Vagina (tissue), 2 donors: ENCODE measurements around the gene CRTC2. TPM values are rescaled to one million over a fixed set of nuclear protein-coding genes. Genes with fewer than 3 reads are reported as not detected.
"Not testable (repeated sequence)": the region's sequence is repeated elsewhere in the genome, so short reads cannot be mapped to it uniquely, and the experiment has no call there.

Experiments used
- DNase-seq, 2 donors: peaks; one replicate each; pipeline ENCODE4 v3.0.0-alpha.2; 2017; ENCODE audit errors: extremely low spot score in 2 of 2
- H3K27ac ChIP-seq: fragments of 200-600 bp; sonication (generic); one replicate; pipeline ENCODE4 v1.5.1; 2019
- H3K27me3 ChIP-seq: fragments of 200-600 bp; sonication (generic); one replicate; pipeline ENCODE4 v1.5.1; 2019
- H3K36me3 ChIP-seq, 2 donors: fragments of 200-600 bp; sonication (generic); one replicate each; pipeline ENCODE4 v1.5.1; 2017 to 2019
- H3K4me1 ChIP-seq: fragments of 200-600 bp; sonication (generic); one replicate; pipeline ENCODE4 v1.5.1; 2019
- H3K4me3 ChIP-seq, 2 donors: fragments of 200-600 bp; sonication (generic); 1 replicate in 1 of 2; 2 replicates in 1 of 2; pipeline ENCODE4 v1.5.1; 2016 to 2019
- H3K9me3 ChIP-seq: fragments of 200-600 bp; sonication (generic); one replicate; pipeline ENCODE4 v1.5.1; 2019
- CTCF ChIP-seq, 3 experiments: fragments of 450-650 bp in 2 of 3; fragments of 200-600 bp in 1 of 3; sonication (generic) in 1 of 3; IDR thresholded peaks; one replicate each; pipeline ENCODE4 v1.5.1; 2017 to 2019; ENCODE audit warnings: antibody characterized with exemption in 3 of 3, mild to moderate bottlenecking in 2 of 3, moderate library complexity in 2 of 3
- POLR2A ChIP-seq, 2 donors: fragments of 450-650 bp; IDR thresholded peaks; one replicate each; pipeline ENCODE4 v1.6.1; 2017; ENCODE audit warnings: antibody characterized with exemption in 2 of 2, mild to moderate bottlenecking in 2 of 2, moderate library complexity in 2 of 2
- POLR2AphosphoS5 ChIP-seq, 2 donors: sonication (generic); formaldehyde crosslinking; IDR thresholded peaks; one replicate each; pipeline ENCODE4 v1.9.0; 2017; ENCODE audit warnings: antibody characterized with exemption in 2 of 2, mild to moderate bottlenecking in 2 of 2, low read depth in 1 of 2; ENCODE audit not compliant: insufficient read depth in 1 of 2
- intact Hi-C: fragments of 100-400 bp; cut with DNase I; formaldehyde crosslinking; loops from one replicate; pipeline ENCODE4 v1.15.1; 2023
- total RNA-seq: library from RNA; depleted of rRNA; stranded (reverse); fragments of >200 nt; gene quantifications from one replicate; pipeline ENCODE4 v1.2.3, GENCODE V29; 2016

CRTC2 gene, protein sequence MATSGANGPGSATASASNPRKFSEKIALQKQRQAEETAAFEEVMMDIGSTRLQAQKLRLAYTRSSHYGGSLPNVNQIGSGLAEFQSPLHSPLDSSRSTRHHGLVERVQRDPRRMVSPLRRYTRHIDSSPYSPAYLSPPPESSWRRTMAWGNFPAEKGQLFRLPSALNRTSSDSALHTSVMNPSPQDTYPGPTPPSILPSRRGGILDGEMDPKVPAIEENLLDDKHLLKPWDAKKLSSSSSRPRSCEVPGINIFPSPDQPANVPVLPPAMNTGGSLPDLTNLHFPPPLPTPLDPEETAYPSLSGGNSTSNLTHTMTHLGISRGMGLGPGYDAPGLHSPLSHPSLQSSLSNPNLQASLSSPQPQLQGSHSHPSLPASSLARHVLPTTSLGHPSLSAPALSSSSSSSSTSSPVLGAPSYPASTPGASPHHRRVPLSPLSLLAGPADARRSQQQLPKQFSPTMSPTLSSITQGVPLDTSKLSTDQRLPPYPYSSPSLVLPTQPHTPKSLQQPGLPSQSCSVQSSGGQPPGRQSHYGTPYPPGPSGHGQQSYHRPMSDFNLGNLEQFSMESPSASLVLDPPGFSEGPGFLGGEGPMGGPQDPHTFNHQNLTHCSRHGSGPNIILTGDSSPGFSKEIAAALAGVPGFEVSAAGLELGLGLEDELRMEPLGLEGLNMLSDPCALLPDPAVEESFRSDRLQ
- total RNA-seq, result 19.2 TPM

GRCh38 chr1:153958111-153958960 lies at the start of gene CRTC2:
TSS of gene CRTC2 (minus strand) at chr1:153958612. CDS start at chr1:153958497, 115 bp downstream.
- TF ChIP-seq POLR2A (IDR thresholded peaks at IDR 0.05) (peak in 1 of 2 donors; percentile 75), CTCF (IDR thresholded peaks at IDR 0.05) (no peak), POLR2AphosphoS5 (IDR thresholded peaks at IDR 0.05; ENCODE audit: insufficient read depth in 1 of 2, low read depth in 1 of 2) (peak; percentile 86 to 96)
- intact Hi-C loops, result loop anchor here (10.0 kb wide), 1 partner anchor 284 kb away; the partner anchor contains the start of genes ILF2 and NPR1
- Histone ChIP-seq H3K4me3 (peak within 1 kb of the TSS; percentile 89 to 97), H3K27me3 (no peaks in the 10 kb centered on the region), H3K9me3 (no peaks in the 10 kb centered on the region), H3K4me1 (peaks cover 62% of the 10 kb centered on the region), H3K36me3 (peaks cover 0 to 15% of the 10 kb centered on the region in 2 donors), H3K27ac (peak within 1 kb of the TSS; percentile 90)
- DNase-seq, result peak; percentile 99

- Histone ChIP-seq H3K9me3 (no peaks in the 10 kb centered on the region), H3K36me3 (no peaks in the 10 kb centered on the region), H3K27me3 (no peaks in the 10 kb centered on the region), H3K27ac (no peak overlapping the region), H3K4me1 (no peaks in the 10 kb centered on the region), H3K4me3 (no peak overlapping the region)
- DNase-seq, result no peak
- intact Hi-C loops, result no loop called here
- no peak for TF ChIP-seq POLR2AphosphoS5 (IDR thresholded peaks at IDR 0.05; ENCODE audit: insufficient read depth in 1 of 2, low read depth in 1 of 2)
- no peak for TF ChIP-seq CTCF (IDR thresholded peaks at IDR 0.05)
- TF ChIP-seq POLR2A (IDR thresholded peaks at IDR 0.05), result no peak
Observed at GRCh38 chr1:154006136-154006535, 47.7 kb upstream of the CRTC2 start.

- H3K27me3 ChIP-seq, result no peaks in the 10 kb centered on the region
- intact Hi-C loops, result no loop called here
- H3K36me3 ChIP-seq, result peaks cover 0 to 2% of the 10 kb centered on the region in 2 donors
- H3K27ac ChIP-seq, result no peak overlapping the region
- TF ChIP-seq CTCF (IDR thresholded peaks at IDR 0.05) (no peak), POLR2A (IDR thresholded peaks at IDR 0.05) (no peak), POLR2AphosphoS5 (IDR thresholded peaks at IDR 0.05; ENCODE audit: insufficient read depth in 1 of 2, low read depth in 1 of 2) (no peak)
- no peak for DNase-seq
- no peak overlapping the region for H3K4me3 ChIP-seq
- no peaks in the 10 kb centered on the region for H3K9me3 ChIP-seq
- no peaks in the 10 kb centered on the region for H3K4me1 ChIP-seq
Observed at GRCh38 chr1:154000420-154000819, 42.0 kb upstream of the CRTC2 start.

DNA sequence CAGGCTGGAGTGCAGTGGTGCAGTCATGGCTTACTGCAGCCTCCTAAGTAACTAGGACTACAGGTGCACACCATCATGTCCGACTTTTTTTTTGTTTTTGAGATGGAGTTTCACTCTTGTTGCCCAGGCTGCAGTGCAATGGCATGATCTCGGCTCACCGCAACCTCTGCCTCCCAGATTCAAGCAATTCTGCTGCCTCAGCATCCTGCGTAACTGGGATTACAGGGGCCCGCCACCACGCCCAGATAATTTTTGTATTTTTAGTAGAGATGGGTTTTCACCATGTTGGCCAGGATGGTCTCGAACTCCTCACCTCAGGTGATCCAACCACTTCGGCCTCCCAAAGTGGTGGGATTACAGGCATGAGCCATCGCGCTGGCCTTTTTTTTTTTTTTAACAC lies 38.5 kb upstream of the CRTC2 start:
- H3K27me3 ChIP-seq, H3K4me3 ChIP-seq, H3K9me3 ChIP-seq, DNase-seq, intact Hi-C loops, H3K27ac ChIP-seq: not testable (repeated sequence)
- Histone ChIP-seq H3K4me1 (peaks cover 14% of the 10 kb centered on the region), H3K36me3 (peaks cover 0 to 33% of the 10 kb centered on the region in 2 donors)

DNA sequence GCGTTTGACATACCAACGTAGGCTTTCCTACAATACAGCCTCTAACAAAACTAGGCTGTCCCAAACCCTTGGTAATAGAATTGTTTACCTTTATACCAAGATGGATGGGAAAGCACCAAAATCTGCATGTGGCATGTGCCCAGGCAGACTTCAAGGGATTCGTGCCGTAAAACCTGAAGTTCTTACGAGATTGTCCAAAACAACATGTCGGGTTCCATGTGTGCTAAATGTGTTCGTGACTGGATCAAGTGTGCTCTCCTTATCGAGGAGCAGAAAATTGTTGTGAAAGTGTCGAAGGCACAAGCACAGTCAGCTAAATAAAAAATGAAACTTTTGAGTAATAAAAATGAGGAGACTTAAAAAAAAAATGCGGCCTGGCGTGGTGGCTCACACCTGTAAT lies 37.2 kb upstream of the CRTC2 start:
- no peak overlapping the region for H3K27ac ChIP-seq
- H3K4me1 ChIP-seq, result peaks cover 22% of the 10 kb centered on the region
- TF ChIP-seq POLR2AphosphoS5 (IDR thresholded peaks at IDR 0.05; ENCODE audit: insufficient read depth in 1 of 2, low read depth in 1 of 2), result no peak
- TF ChIP-seq POLR2A (IDR thresholded peaks at IDR 0.05), result no peak
- intact Hi-C loops, result no loop called here
- H3K4me3 ChIP-seq, result no peak overlapping the region
- H3K36me3 ChIP-seq, result peaks cover 0 to 34% of the 10 kb centered on the region in 2 donors
- no peak for DNase-seq
- no peaks in the 10 kb centered on the region for H3K9me3 ChIP-seq
- H3K27me3 ChIP-seq, result no peaks in the 10 kb centered on the region
